GM18505 (cell line): ENCODE results near the gene ACTL6A.

ENCODE experiments used
- ATAC-seq: cut with Tn5 transposase; IDR thresholded peaks from one replicate; pipeline ENCODE4 v1.9.1; 2021; ENCODE audit not compliant: unreplicated experiment
- POLR2A ChIP-seq: IDR thresholded peaks from 4 replicates; pipeline ENCODE4 v1.6.1; 2011; ENCODE audit warnings: borderline replicate concordance; ENCODE audit not compliant: insufficient read depth, insufficient read length; ENCODE audit errors: extremely low read depth

Gene ACTL6A

GRCh38 chr3:179551349-179552105, 11.2 kb upstream of the ACTL6A start:
- ATAC-seq = no peak
- no peak for TF ChIP-seq POLR2A

- no peak for TF ChIP-seq POLR2A
- no peak for ATAC-seq
Measured at GRCh38 chr3:179558742-179559364, 3.9 kb upstream of the ACTL6A start.

GRCh38 chr3:179560791-179561190, 1.9 kb upstream of the ACTL6A start:
- ATAC-seq = no peak
- no peak for TF ChIP-seq POLR2A

- TF ChIP-seq POLR2A = peak; percentile 10
- peak; percentile 49 for ATAC-seq
Measured at GRCh38 chr3:179563271-179563783, 601 bp downstream of the ACTL6A start.

- no peak for ATAC-seq
- TF ChIP-seq POLR2A = no peak
Measured at GRCh38 chr3:179565496-179565895, 2.8 kb downstream of the ACTL6A start.

DNA sequence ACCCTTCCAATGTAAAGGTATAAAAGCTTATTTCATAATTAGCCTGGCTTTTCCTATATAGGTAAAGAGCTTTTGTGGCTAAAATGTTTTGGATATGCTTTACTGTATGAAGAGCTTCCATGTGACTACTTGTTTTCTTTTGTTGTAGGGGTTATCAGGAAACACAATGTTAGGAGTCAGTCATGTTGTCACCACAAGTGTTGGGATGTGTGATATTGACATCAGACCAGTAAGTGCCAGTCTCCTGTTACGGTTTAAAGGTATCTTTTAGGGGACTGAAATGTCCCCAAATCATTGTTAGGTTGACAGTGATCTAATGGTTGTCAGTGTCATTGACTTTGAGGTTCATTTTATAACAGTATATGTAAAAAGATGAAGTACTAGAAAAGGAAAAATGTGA, 18.3 kb downstream of the ACTL6A start:
- no peak for ATAC-seq
- no peak for TF ChIP-seq POLR2A

- TF ChIP-seq POLR2A = no peak
- no peak for ATAC-seq
Measured at GRCh38 chr3:179589143-179589542, 26.4 kb downstream of the ACTL6A start.

- no peak for TF ChIP-seq POLR2A
Measured at GRCh38 chr3:179590669-179591068, 27.9 kb downstream of the ACTL6A start.

DNA sequence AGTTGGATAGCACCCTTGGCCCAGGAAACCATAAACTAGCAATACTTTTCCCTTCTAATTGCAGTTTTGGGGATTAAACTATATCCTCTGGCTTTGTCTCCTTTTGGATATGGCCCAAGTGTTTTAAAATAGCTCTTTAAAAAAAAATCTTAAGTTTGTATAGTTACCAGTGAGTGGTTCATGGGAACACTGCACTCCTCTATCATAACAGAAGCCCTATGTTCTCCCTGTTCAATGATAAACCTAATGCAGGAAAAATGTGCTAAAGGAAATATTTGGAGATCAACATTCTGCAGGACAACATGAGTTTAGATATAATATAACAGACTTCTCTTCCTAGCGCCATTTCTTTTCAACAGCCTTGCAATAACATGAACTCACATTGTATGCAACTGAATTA, 28.6 kb downstream of the ACTL6A start:
- TF ChIP-seq POLR2A = no peak
- no peak for ATAC-seq

More at GRCh38 chr3:179590669-179591068, 27.9 kb downstream of the ACTL6A start:
- no peak for ATAC-seq

DNA sequence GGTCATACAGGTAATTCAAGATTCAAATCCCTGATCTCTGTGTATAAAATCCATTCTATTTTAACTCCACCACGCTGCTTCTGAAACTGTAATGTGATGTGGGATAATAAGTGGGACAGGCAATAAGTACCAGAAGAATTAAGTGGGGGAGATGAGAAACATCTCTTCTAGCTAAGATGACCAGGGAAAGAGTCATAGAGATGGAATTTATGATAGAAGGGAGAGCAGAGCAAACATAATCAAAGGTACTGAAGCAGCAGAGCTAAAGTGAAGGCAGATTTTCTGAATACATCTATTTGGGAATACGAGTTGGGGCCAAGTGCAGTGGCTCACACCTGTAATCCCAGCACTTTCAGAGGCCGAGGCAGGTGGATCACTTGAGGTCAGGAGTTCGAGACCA, 36.8 kb downstream of the ACTL6A start:
- ATAC-seq = no peak
- no peak for TF ChIP-seq POLR2A

- TF ChIP-seq POLR2A = no peak
- no peak for ATAC-seq
Measured at GRCh38 chr3:179603321-179603720, 40.6 kb downstream of the ACTL6A start.

- TF ChIP-seq POLR2A = no peak
- no peak for ATAC-seq
Measured at GRCh38 chr3:179603831-179604230, 41.1 kb downstream of the ACTL6A start.

GRCh38 chr3:179604321-179605078, 41.8 kb downstream of the ACTL6A start, which contains the start of the genes MRPL47 and NDUFB5:
Gene MRPL47 (minus strand): TSS chr3:179604638. CDS start chr3:179604624, 14 bp downstream.
Gene NDUFB5 (plus strand): TSS chr3:179604794. CDS start chr3:179604816, 22 bp downstream.
- TF ChIP-seq POLR2A = peak; percentile 90
- peak; percentile 94 for ATAC-seq
